Natural killer cell (primary cell): ENCODE data around the gene ANKS3. TPM values are rescaled to one million over a fixed set of nuclear protein-coding genes. Genes with fewer than 3 reads are reported as not detected.

Source experiments
- ATAC-seq, 3 donors: fragments of 150-1000 bp in 2 of 3; fragments of 200-7000 bp in 1 of 3; cut with Tn5 transposase; 1 replicate in 1 of 3; 2 replicates in 2 of 3; pipeline ENCODE4 v1.10.0; 2021; ENCODE audit warnings: mild to moderate bottlenecking in 2 of 3, moderate library complexity in 2 of 3
- DNase-seq, 2 donors: peaks; one replicate each; pipeline versions ENCODE4 v3.0.0 to v3.0.0-alpha.2; 2013 to 2021; ENCODE audit warnings: mixed read lengths in 1 of 2
- H3K27ac ChIP-seq: one replicate; pipeline ENCODE4 v1.5.1; 2013; ENCODE audit warnings: mild to moderate bottlenecking, low read length
- H3K27me3 ChIP-seq: one replicate; pipeline ENCODE4 v1.6.1; 2013; ENCODE audit warnings: low read length; ENCODE audit not compliant: control insufficient read depth, insufficient read depth
- H3K36me3 ChIP-seq: one replicate; pipeline ENCODE4 v1.6.1; 2013; ENCODE audit warnings: low read length; ENCODE audit not compliant: control insufficient read depth, insufficient read depth
- H3K4me1 ChIP-seq: one replicate; pipeline ENCODE4 v1.6.1; 2013; ENCODE audit warnings: low read length; ENCODE audit not compliant: control insufficient read depth, insufficient read depth
- H3K4me3 ChIP-seq: one replicate; pipeline ENCODE4 v1.5.1; 2013; ENCODE audit warnings: low read length
- H3K9me3 ChIP-seq: one replicate; pipeline ENCODE4 v1.6.1; 2013; ENCODE audit warnings: low read length; ENCODE audit not compliant: control insufficient read depth, insufficient read depth
- H3K27ac Mint-ChIP-seq, 2 donors: one replicate each; pipeline ENCODE4 v1.8.0; 2022; ENCODE audit warnings: mild to moderate bottlenecking in 2 of 2, mixed read lengths in 2 of 2, moderate library complexity in 1 of 2
- H3K27me3 Mint-ChIP-seq, 2 donors: one replicate each; pipeline ENCODE4 v1.8.0; 2022; ENCODE audit warnings: low read depth in 2 of 2, mixed read lengths in 2 of 2
- H3K36me3 Mint-ChIP-seq: one replicate; pipeline ENCODE4 v1.8.0; 2022; ENCODE audit warnings: mixed read lengths
- H3K4me1 Mint-ChIP-seq, 2 donors: one replicate each; pipeline ENCODE4 v1.8.0; 2022; ENCODE audit warnings: mixed read lengths in 2 of 2
- H3K4me3 Mint-ChIP-seq: one replicate; pipeline ENCODE4 v1.8.0; 2022; ENCODE audit warnings: mild to moderate bottlenecking, moderate library complexity, mixed read lengths
- H3K9me3 Mint-ChIP-seq, 2 donors: one replicate each; pipeline ENCODE4 v1.8.0; 2022; ENCODE audit warnings: mixed read lengths in 2 of 2
- CTCF ChIP-seq: fragments of 200-600 bp; IDR thresholded peaks from one replicate; pipeline ENCODE4 v1.8.0; 2022; ENCODE audit warnings: antibody characterized with exemption
- WGBS: methylation state at CpG from one replicate; pipeline ENCODE4 v1.1.7; 2013; ENCODE audit warnings: missing lambda C conversion rate; ENCODE audit not compliant: insufficient coverage; 5-methylcytosine and 5-hydroxymethylcytosine counted together
- intact Hi-C: fragments of 100-400 bp; cut with micrococcal nuclease; formaldehyde crosslinking; loops from one replicate; pipeline ENCODE4 v1.14.2; 2022
- total RNA-seq, 4 donors: library from RNA; stranded (reverse); fragments of 120-200 nt in 1 of 4; gene quantifications; one replicate each; pipeline versions ENCODE4 v1.2.3 to v1.2.4, GENCODE V29; 2013 to 2022

The ANKS3 gene
- total RNA-seq, 3 donors from 2014 or later (not counting 1 experiment from before 2014, with no cell fraction given) = 19.7 to 20.8 (median 20.5) TPM

GRCh38 chr16:4778050-4778392 lies 44.0 kb upstream of the ANKS3 start:
- H3K27me3 Mint-ChIP-seq = no peaks in the 10 kb centered on the region
- no peak overlapping the region for H3K4me3 ChIP-seq
- H3K36me3 Mint-ChIP-seq = no peaks in the 10 kb centered on the region
- H3K27me3 ChIP-seq = no peaks in the 10 kb centered on the region
- H3K27ac Mint-ChIP-seq = no peak overlapping the region
- H3K27ac ChIP-seq = no peak overlapping the region
- 91% methylated on average over 5 of the region's 5 CpGs for WGBS
- intact Hi-C loops = no loop called here
- no peaks in the 10 kb centered on the region for H3K36me3 ChIP-seq
- no peaks in the 10 kb centered on the region for H3K4me1 ChIP-seq
- DNase-seq (no peak), ATAC-seq (no peak)
- H3K9me3 Mint-ChIP-seq = no peaks in the 10 kb centered on the region
- no peak overlapping the region for H3K4me3 Mint-ChIP-seq
- no peaks in the 10 kb centered on the region for H3K4me1 Mint-ChIP-seq
- TF ChIP-seq CTCF = no peak
- H3K9me3 ChIP-seq = no peaks in the 10 kb centered on the region

DNA sequence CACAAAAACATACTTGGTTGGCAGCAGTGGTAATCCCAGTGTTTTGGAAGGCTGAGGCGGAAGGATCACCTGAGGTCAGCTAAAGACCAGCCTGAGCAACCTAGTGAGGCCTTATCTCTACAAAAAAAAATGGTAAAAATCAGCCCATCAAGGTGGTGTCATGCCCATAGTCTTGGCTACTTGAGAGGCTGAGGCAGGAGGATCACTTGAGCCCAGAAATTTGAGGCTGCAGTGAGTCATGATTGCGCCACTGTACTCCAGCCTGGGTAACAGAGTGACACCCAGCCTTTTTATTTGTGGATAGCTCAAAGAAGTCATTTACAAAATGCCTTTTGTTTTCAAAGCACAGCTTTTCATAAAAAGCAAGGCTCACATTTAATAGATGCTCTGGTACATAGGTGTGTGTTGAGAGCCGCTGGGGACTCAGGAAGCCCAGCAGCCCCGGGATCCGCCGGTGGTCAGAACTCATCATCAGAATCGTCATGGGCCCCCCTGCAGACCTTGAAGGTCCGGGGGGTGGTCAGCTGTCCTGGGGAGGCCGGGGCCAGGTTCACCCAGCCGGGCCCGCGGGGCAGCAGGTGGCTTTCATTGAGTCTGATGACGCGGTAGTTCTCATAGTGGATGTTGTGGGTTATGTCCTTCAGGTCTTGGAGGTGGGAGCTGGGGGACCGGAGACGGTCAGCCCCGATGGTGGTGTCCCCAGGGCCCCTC lies 43.4 kb upstream of the ANKS3 start:
- Histone ChIP-seq H3K9me3 (no peaks in the 10 kb centered on the region), H3K27ac (no peak overlapping the region), H3K4me1 (no peaks in the 10 kb centered on the region), H3K36me3 (no peaks in the 10 kb centered on the region), H3K4me3 (no peak overlapping the region), H3K27me3 (no peaks in the 10 kb centered on the region)
- H3K4me3 Mint-ChIP-seq = no peak overlapping the region
- DNase-seq = no peak
- no peak for TF ChIP-seq CTCF
- no peaks in the 10 kb centered on the region for H3K27me3 Mint-ChIP-seq
- H3K27ac Mint-ChIP-seq = no peak overlapping the region
- intact Hi-C loops = no loop called here
- no peaks in the 10 kb centered on the region for H3K36me3 Mint-ChIP-seq
- WGBS = 88% methylated on average over 17 of the region's 17 CpGs
- ATAC-seq = no peak
- no peaks in the 10 kb centered on the region for H3K4me1 Mint-ChIP-seq
- no peaks in the 10 kb centered on the region for H3K9me3 Mint-ChIP-seq

DNA sequence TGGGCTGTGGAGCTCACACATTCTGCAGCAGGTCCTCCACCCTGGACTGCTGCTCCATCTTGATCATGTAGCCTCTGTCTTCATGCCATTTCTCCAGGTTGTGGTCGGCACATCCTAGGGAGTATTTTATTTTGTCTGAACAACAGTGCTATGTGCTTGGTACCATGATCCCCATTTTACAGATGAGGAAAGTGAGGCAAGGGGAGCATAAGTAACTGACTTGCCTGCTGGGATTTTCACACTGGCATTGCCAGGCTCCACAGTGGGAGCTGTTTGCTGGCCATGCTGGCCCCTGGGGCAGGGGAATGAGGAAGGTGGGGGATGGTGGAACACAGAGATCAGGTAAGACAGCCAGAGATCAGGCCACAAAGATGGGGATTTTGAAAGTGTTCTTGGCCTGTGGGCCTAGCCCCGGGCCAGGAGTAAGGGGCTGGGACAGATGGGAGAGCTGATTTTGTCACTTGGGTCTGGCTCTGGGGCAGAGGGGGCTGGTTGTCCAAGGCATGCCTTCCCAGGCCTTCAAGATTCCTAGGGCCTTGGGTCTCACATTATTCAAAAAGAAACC lies 42.2 kb upstream of the ANKS3 start:
- Histone ChIP-seq H3K9me3 (no peaks in the 10 kb centered on the region), H3K27me3 (no peaks in the 10 kb centered on the region), H3K4me3 (no peak overlapping the region), H3K36me3 (no peaks in the 10 kb centered on the region), H3K27ac (no peak overlapping the region), H3K4me1 (no peaks in the 10 kb centered on the region)
- no peak for TF ChIP-seq CTCF
- Mint-ChIP-seq H3K36me3 (no peaks in the 10 kb centered on the region), H3K9me3 (no peaks in the 10 kb centered on the region), H3K27me3 (no peaks in the 10 kb centered on the region), H3K4me1 (no peaks in the 10 kb centered on the region), H3K4me3 (no peak overlapping the region), H3K27ac (no peak overlapping the region)
- intact Hi-C loops = no loop called here
- WGBS = 94% methylated on average over 2 of the region's 2 CpGs
- ATAC-seq (no peak), DNase-seq (no peak)

- ATAC-seq (no peak), DNase-seq (no peak)
- Mint-ChIP-seq H3K9me3 (no peaks in the 10 kb centered on the region), H3K4me1 (no peaks in the 10 kb centered on the region), H3K36me3 (no peaks in the 10 kb centered on the region), H3K27me3 (no peaks in the 10 kb centered on the region), H3K27ac (no peak overlapping the region), H3K4me3 (no peak overlapping the region)
- no peak overlapping the region for H3K4me3 ChIP-seq
- no peaks in the 10 kb centered on the region for H3K27me3 ChIP-seq
- intact Hi-C loops = no loop called here
- WGBS = 84% methylated on average over 12 of the region's 13 CpGs
- H3K4me1 ChIP-seq = no peaks in the 10 kb centered on the region
- no peak overlapping the region for H3K27ac ChIP-seq
- no peaks in the 10 kb centered on the region for H3K36me3 ChIP-seq
- no peaks in the 10 kb centered on the region for H3K9me3 ChIP-seq
- no peak for TF ChIP-seq CTCF
These were observed 40.9 kb upstream of the ANKS3 start for GRCh38 chr16:4775005-4775404.
